22Rv1 (cell line): Measurements from ENCODE around the gene KXD1.

Source experiments
- H3K27ac ChIP-seq: fragments of 450-650 bp; 2 replicates; pipeline ENCODE4 v1.5.1; 2017
- CTCF ChIP-seq: fragments of 450-650 bp; IDR thresholded peaks from 2 replicates; pipeline ENCODE4 v1.5.1; 2017; ENCODE audit warnings: mild to moderate bottlenecking
- ZFX ChIP-seq: fragments of 450-650 bp; IDR thresholded peaks from 2 replicates; pipeline ENCODE4 v1.6.1; 2017; ENCODE audit warnings: antibody characterized with exemption, borderline replicate concordance

The KXD1 gene

GRCh38 chr19:18587561-18587960 lies 29.9 kb downstream of the KXD1 start:
- no peak overlapping the region for H3K27ac ChIP-seq
- TF ChIP-seq ZFX (no peak), CTCF (no peak)

- TF ChIP-seq ZFX = no peak
- TF ChIP-seq CTCF = no peak
- H3K27ac ChIP-seq = peak overlapping the region; percentile 91
These were observed 30.4 kb downstream of the KXD1 start for GRCh38 chr19:18587962-18588610.

GRCh38 chr19:18588611-18589379 lies 31.1 kb downstream of the KXD1 start, which contains the start of gene REX1BD:
TSS of gene REX1BD (plus strand) at chr19:18588798. CDS start at chr19:18588802, 4 bp downstream.
- TF ChIP-seq ZFX (no peak), CTCF (peak; percentile 97)
- peak within 1 kb of the TSS; percentile 91 for H3K27ac ChIP-seq

- peak overlapping the region; percentile 91 for H3K27ac ChIP-seq
- no peak for TF ChIP-seq ZFX
- no peak for TF ChIP-seq CTCF
These were observed 32.0 kb downstream of the KXD1 start for GRCh38 chr19:18589380-18590272.

- peak; percentile 18; the same call in 1 of the 2 replicates for TF ChIP-seq CTCF
- no peak for TF ChIP-seq ZFX
- H3K27ac ChIP-seq = peak overlapping the region; percentile 91
These were observed 32.9 kb downstream of the KXD1 start for GRCh38 chr19:18590273-18591272.

GRCh38 chr19:18591735-18592385 lies 34.2 kb downstream of the KXD1 start:
- peak overlapping the region; percentile 50; the same call in 1 of the 2 replicates for H3K27ac ChIP-seq
- no peak for TF ChIP-seq CTCF
- TF ChIP-seq ZFX = no peak

- H3K27ac ChIP-seq = peak overlapping the region; percentile 50
These were observed 35.1 kb downstream of the KXD1 start for GRCh38 chr19:18592732-18593131.
